ENCODE results near the gene SYNJ1. TPM values are rescaled to one million over a fixed set of nuclear protein-coding genes. Genes with fewer than 3 reads are reported as not detected.

The SYNJ1 gene
- total and polyA plus RNA-seq, 9 of the 15 experiments (the other 6 are each of a cell fraction or from before 2014, with no cell fraction given) = 2.4 to 10.6 (median 5.6) TPM

DNA sequence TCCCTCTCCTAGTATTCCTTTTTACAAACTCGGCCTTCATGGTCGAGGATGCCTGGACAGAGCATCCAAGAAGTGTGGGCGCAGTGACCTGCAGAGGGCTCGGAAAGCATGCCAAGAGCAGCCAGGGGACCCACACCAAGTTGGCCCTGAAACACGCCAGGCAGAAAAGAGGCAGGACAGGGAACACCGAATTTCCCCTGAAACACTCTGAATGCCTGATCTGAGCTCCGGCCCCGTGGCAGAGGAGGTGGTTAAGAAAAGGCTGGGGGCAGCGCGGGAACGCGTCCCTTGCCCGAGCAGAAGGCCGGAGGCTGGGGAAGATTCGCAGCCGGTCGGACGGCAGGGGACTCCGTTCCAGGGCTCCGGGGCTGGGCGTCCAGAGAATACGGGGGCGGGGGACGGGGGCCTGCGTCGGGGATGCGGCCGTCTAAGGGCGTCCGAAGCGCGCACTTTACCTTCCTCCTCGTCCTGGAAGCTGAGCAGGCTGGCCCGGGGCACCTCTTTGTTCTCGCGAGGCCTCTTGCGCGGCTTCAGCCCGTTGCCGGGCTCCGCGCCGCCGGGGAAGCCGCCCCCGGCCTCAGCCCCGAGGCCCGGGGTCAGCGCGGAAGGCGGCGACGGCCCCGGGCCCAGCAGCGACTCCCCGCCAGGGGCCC is 43.2 kb upstream of the SYNJ1 start (continued):
- TF ChIP-seq HNRNPLL (IDR thresholded peaks at IDR 0.05; ENCODE audit: low read depth, low read length, poor library complexity, severe bottlenecking) = no peak
- no peak for TF ChIP-seq MYNN (IDR thresholded peaks at IDR 0.05)
- TF ChIP-seq MYNN (CRISPR knock-in tag; IDR thresholded peaks at IDR 0.05) = 0 out of 2 replicates have a peak, but pooled peaks have one; percentile 43
- no peak for TF ChIP-seq ELF4 (CRISPR knock-in tag; IDR thresholded peaks at IDR 0.05)
- TF ChIP-seq, protein P1, sequence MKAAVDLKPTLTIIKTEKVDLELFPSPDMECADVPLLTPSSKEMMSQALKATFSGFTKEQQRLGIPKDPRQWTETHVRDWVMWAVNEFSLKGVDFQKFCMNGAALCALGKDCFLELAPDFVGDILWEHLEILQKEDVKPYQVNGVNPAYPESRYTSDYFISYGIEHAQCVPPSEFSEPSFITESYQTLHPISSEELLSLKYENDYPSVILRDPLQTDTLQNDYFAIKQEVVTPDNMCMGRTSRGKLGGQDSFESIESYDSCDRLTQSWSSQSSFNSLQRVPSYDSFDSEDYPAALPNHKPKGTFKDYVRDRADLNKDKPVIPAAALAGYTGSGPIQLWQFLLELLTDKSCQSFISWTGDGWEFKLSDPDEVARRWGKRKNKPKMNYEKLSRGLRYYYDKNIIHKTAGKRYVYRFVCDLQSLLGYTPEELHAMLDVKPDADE (conservative IDR thresholded peaks at IDR 0.05; ENCODE audit: control insufficient read depth, low read depth, low read length) = 0 out of 2 replicates have a peak, but pooled peaks have one; percentile 54
- 0 out of 2 replicates have a peak, but pooled peaks have one; percentile 53 for TF ChIP-seq ZNF511 (CRISPR knock-in tag; IDR thresholded peaks at IDR 0.05)
- no peak for TF ChIP-seq STAT5B (CRISPR knock-in tag; IDR thresholded peaks at IDR 0.05)
- no peak for TF ChIP-seq ZNF282 (CRISPR knock-in tag; IDR thresholded peaks at IDR 0.05)
- no peak for TF ChIP-seq NBN (IDR thresholded peaks at IDR 0.05; ENCODE audit: low read depth)
- no peak for TF ChIP-seq TARDBP (IDR thresholded peaks at IDR 0.05)
- TF ChIP-seq PHF20 (IDR thresholded peaks at IDR 0.05; ENCODE audit: partially characterized antibody) = no peak
- TF ChIP-seq, protein P2, sequence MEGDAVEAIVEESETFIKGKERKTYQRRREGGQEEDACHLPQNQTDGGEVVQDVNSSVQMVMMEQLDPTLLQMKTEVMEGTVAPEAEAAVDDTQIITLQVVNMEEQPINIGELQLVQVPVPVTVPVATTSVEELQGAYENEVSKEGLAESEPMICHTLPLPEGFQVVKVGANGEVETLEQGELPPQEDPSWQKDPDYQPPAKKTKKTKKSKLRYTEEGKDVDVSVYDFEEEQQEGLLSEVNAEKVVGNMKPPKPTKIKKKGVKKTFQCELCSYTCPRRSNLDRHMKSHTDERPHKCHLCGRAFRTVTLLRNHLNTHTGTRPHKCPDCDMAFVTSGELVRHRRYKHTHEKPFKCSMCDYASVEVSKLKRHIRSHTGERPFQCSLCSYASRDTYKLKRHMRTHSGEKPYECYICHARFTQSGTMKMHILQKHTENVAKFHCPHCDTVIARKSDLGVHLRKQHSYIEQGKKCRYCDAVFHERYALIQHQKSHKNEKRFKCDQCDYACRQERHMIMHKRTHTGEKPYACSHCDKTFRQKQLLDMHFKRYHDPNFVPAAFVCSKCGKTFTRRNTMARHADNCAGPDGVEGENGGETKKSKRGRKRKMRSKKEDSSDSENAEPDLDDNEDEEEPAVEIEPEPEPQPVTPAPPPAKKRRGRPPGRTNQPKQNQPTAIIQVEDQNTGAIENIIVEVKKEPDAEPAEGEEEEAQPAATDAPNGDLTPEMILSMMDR (IDR thresholded peaks at IDR 0.05 in 2 of 3, conservative IDR thresholded peaks at IDR 0.05 in 1 of 3; ENCODE audit: insufficient read depth in 2 of 3, low read depth in 1 of 3, low read length in 3 of 3) = 0 out of 6 replicates have a peak, but pooled peaks of 1 of the 3 experiments have one; percentile 1
- no peak for TF ChIP-seq ZNF324 (CRISPR knock-in tag; IDR thresholded peaks at IDR 0.05)
- no peak for TF ChIP-seq ZFP30 (CRISPR knock-in tag; IDR thresholded peaks at IDR 0.05; ENCODE audit: borderline replicate concordance)
- no peak for TF ChIP-seq OTX1 (CRISPR knock-in tag; IDR thresholded peaks at IDR 0.05)
- TF ChIP-seq HEY1 (CRISPR knock-in tag; IDR thresholded peaks at IDR 0.05; ENCODE audit: borderline replicate concordance) = no peak
- no peak for TF ChIP-seq ZNF507 (tag; conservative IDR thresholded peaks at IDR 0.05)
- no peak for TF ChIP-seq RNF219 (CRISPR knock-in tag; IDR thresholded peaks at IDR 0.05)
- no peak for TF ChIP-seq SMARCA5 (IDR thresholded peaks at IDR 0.05)
- TF ChIP-seq ZKSCAN3 (CRISPR knock-in tag; IDR thresholded peaks at IDR 0.05) = no peak
- TF ChIP-seq DPF2 (IDR thresholded peaks at IDR 0.05) = no peak
- TF ChIP-seq ELF2 (CRISPR knock-in tag; IDR thresholded peaks at IDR 0.05) = no peak
- no peak for TF ChIP-seq ARHGAP35 (IDR thresholded peaks at IDR 0.05; ENCODE audit: partially characterized antibody)
- no peak for TF ChIP-seq SRSF7 (optimal IDR thresholded peaks at IDR 0.05; ENCODE audit: low read depth, low read length)
- no peak for TF ChIP-seq HOXB6 (CRISPR knock-in tag; IDR thresholded peaks at IDR 0.05; ENCODE audit: borderline replicate concordance)
- TF ChIP-seq SRSF1 (IDR thresholded peaks at IDR 0.05; ENCODE audit: low read depth, low read length) = no peak

Measured in K562 (cell line).